LNCaP clone FGC (cell line): ENCODE measurements around the gene ZNF831.

Experiments used
- DNase-seq: peaks from one replicate; pipeline ENCODE4 v3.0.0-alpha.2; 2011; ENCODE audit warnings: low read depth
- H3K4me3 ChIP-seq: 2 replicates; pipeline ENCODE4 v1.5.1; 2011; ENCODE audit warnings: mild to moderate bottlenecking, low read depth, low read length, control low read depth
- CTCF ChIP-seq: IDR thresholded peaks from 2 replicates; pipeline ENCODE4 v1.5.1; 2012; ENCODE audit warnings: mild to moderate bottlenecking; ENCODE audit not compliant: control insufficient read depth, insufficient read depth; ENCODE audit errors: extremely low read depth

The ZNF831 gene

GRCh38 chr20:59217794-59218280 lies 54.2 kb downstream of the ZNF831 start:
- no peak for TF ChIP-seq CTCF
- DNase-seq = no peak
- no peak overlapping the region for H3K4me3 ChIP-seq

DNA sequence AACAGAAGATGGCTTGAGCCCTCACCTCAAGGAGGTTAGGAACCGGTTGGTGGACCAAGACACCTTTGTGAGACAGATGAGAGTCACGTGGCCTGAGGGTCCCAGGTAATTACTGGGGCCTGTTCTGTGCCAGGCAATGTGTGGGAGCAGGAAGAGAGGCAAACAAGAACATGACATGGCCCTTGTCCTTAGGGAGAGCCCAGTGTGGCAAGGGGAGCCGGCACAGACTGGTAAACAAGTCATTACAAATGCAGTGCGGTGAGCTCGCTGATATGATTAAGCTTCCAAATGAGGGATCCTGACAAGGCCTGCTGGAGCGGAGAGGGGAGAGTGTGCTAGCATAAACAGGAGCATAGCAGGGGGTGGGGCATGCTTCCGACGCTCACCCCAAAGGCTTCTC lies 55.6 kb downstream of the ZNF831 start:
- no peak for TF ChIP-seq CTCF
- no peak for DNase-seq
- no peak overlapping the region for H3K4me3 ChIP-seq

- TF ChIP-seq CTCF = no peak
- no peak overlapping the region for H3K4me3 ChIP-seq
- no peak for DNase-seq
Measured at GRCh38 chr20:59220161-59220560, 56.5 kb downstream of the ZNF831 start.

DNA sequence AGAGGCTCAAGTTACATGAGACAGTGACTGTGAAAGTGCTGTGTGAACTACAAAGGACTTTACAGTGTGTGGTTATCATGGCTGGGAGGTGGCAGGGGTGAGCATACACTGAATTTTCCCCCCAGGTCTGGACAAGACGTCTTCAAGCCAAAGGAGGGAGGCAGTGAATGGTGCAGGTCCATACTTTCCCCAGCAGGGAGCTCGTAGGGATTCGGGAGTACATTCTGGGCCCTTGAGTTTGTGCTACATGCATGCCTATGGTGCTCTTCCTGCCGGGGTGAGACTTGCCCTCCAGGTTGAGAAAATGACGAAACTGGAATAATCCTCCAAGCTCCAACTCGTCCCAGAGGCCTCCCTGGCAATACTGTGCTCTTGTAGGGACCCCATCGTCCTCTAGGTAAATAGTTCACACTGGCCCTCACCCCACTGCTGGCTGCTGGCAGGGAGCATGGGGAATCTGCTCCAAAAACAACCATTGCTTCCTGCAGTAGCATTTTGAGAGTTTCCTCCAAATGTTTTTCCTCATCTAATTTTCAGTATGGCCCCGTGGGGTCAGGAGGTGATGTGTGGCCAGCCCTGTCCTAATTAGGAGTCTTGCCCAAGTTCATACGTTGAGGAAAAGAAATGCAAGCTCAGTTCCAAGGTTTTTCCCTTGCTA lies 57.6 kb downstream of the ZNF831 start:
- no peak for TF ChIP-seq CTCF
- DNase-seq = no peak
- H3K4me3 ChIP-seq = no peak overlapping the region

GRCh38 chr20:59221707-59222252 lies 58.2 kb downstream of the ZNF831 start:
- TF ChIP-seq CTCF = no peak
- no peak for DNase-seq
- H3K4me3 ChIP-seq = peak overlapping the region; percentile 47

GRCh38 chr20:59222253-59223181 lies 58.9 kb downstream of the ZNF831 start:
- no peak for DNase-seq
- peak; percentile 79 for TF ChIP-seq CTCF

More at GRCh38 chr20:59222253-59223181, 58.9 kb downstream of the ZNF831 start:
- H3K4me3 ChIP-seq = peak overlapping the region; percentile 47
